ENCODE data around the gene IKZF2. TPM values are rescaled to one million over a fixed set of nuclear protein-coding genes. Genes with fewer than 3 reads are reported as not detected.

IKZF2 gene
- 1 to 10 TPM; 3.3 to 7.4 (median 5.3) TPM for total RNA-seq
- 1 to 10 TPM in 1 of 2 donors, under 1 TPM in 1; 0.52 to 1.8 TPM for polyA plus RNA-seq
- long read RNA-seq, donor 1, partial matches to known transcripts = 0 of 2 reads
- long read RNA-seq, donor 1, other reads (novel, unspliced or antisense) = 2 of 2 reads
- long read RNA-seq, donor 2 = 0 reads
- long read RNA-seq, donor 3 = 0 reads

- TF ChIP-seq EP300 (IDR thresholded peaks at IDR 0.05) (no peak), POLR2A (IDR thresholded peaks at IDR 0.05) (peak; percentile 50)
- Histone ChIP-seq H3K27ac (peak within 1 kb of the TSS; percentile 87 to 91), H3K9me3 (no peaks in the 10 kb centered on the region), H3K4me1 (ENCODE audit: insufficient read depth) (no peaks in the 10 kb centered on the region), H3K36me3 (no peaks in the 10 kb centered on the region), H3K4me3 (peak within 1 kb of the TSS; percentile 94), H3K27me3 (no peaks in the 10 kb centered on the region)
- peak; percentile 79 to 92 (median 84) for DNase-seq
- WGBS, 3 donors = 0 to 1% (median 1%) methylated on average over 25 to 87 of the region's 87 CpGs
- intact Hi-C loops (cut with DNase I) = loop anchor here in 3 of 4 donors (10.0 kb wide), 2 partner anchors 377 to 467 kb away; no protein-coding TSS in a partner anchor
Observed at GRCh38 chr2:213151437-213152064, at the start of gene IKZF2. IKZF2 (minus strand) TSS chr2:213151612; CDS start chr2:213148629, 2,983 bp downstream.

DNA sequence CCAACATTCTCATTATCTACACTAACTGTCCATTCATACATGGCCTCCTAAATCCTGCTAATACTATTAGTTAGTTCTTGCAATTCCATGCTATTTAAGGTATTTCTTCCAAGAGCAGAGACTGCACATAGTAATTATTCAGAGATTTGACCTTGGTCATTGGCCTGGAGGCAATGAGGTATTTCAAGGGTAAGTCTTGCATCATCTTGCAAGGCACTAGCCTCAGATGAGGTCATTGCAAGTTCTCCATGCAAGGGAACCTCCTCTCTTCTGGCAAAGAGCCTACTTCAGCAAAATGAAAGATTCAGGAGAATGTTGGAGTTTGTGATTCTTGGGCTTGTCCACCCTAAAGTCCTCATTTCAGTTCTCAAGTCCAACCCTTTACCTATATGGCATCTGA, 48.5 kb upstream of the IKZF2 start:
- no peaks in the 10 kb centered on the region for H3K4me1 ChIP-seq (ENCODE audit: insufficient read depth)
- H3K27ac ChIP-seq = no peak overlapping the region
- no peaks in the 10 kb centered on the region for H3K27me3 ChIP-seq
- TF ChIP-seq POLR2A (IDR thresholded peaks at IDR 0.05) = no peak
- TF ChIP-seq CTCF (IDR thresholded peaks at IDR 0.05) = no peak
- no peak for TF ChIP-seq EP300 (IDR thresholded peaks at IDR 0.05)
- no peaks in the 10 kb centered on the region for H3K36me3 ChIP-seq
- no peak for DNase-seq
- intact Hi-C loops (cut with DNase I) = no loop called here
- H3K4me3 ChIP-seq = no peak overlapping the region
- no peaks in the 10 kb centered on the region for H3K9me3 ChIP-seq

DNA sequence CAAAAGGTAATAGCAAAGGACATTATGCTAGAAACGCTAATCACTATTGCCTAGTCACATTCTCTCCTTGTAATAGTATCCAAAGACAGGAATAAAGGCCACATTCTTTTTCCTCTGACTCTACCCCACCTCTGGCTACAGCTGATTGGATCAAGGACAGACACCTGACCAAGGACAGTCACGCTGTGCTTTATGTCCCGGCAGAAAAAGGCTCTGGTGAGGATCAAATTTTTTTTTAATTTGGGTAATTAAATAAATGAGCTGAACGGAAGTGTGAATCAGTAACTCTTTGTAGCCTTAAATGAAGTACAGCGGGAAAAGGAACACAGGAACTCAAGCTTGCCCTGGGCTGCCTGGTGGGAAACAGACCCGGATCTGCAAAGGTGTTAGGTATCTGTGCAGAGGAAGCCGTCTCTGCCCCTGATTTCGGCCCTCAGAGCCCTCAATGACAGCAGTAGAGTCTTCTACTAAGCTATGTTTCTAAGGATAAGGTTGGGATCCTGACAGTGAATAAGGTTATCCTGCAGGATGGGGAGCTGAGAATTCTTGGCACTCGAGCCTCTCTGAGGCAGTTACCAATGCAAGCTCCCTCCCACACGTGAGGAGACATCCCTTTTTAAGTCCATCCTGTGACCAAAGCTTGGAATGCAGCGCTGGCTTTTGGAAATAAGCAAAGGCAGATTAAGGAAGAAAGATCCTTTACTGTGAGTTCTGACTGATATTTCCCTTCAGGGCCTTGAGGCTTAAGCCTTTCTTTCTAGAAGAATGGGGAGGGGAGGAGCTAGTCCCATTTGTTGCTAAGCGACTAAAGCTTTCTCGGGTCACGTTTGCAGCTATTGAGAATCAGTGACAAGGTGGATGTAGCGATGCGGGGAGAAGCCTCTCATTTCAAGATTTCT, 37.8 kb upstream of the IKZF2 start:
- Histone ChIP-seq H3K9me3 (no peaks in the 10 kb centered on the region), H3K36me3 (no peaks in the 10 kb centered on the region), H3K4me1 (ENCODE audit: insufficient read depth) (no peaks in the 10 kb centered on the region), H3K27me3 (no peaks in the 10 kb centered on the region), H3K4me3 (no peak overlapping the region), H3K27ac (no peak overlapping the region)
- no peak for TF ChIP-seq EP300 (IDR thresholded peaks at IDR 0.05)
- no peak for TF ChIP-seq CTCF (IDR thresholded peaks at IDR 0.05)
- no peak for TF ChIP-seq POLR2A (IDR thresholded peaks at IDR 0.05)
- WGBS, 3 donors = 36 to 40% (median 39%) methylated on average over 16 of the region's 16 CpGs
- DNase-seq = no peak
- intact Hi-C loops (cut with DNase I) = no loop called here

DNA sequence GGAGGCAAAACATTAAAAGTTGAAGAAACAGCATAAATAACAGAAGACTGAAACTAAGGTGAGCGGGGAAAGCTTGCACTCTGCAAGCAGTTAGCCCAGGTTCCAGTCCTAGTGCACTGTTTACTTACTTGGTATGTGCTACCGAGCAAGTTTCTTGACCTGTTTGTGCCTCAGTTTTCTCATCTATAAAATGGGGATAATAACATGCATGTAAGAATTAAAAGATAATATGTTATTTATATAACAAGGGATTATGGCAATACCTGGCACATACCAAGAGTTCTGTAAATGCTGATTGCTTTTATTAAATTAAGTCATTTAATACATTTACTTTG, 37.1 kb upstream of the IKZF2 start:
- Histone ChIP-seq H3K4me1 (ENCODE audit: insufficient read depth) (no peaks in the 10 kb centered on the region), H3K27ac (no peak overlapping the region), H3K4me3 (no peak overlapping the region), H3K36me3 (no peaks in the 10 kb centered on the region), H3K9me3 (no peaks in the 10 kb centered on the region), H3K27me3 (no peaks in the 10 kb centered on the region)
- DNase-seq = no peak
- intact Hi-C loops (cut with DNase I) = no loop called here
- TF ChIP-seq EP300 (IDR thresholded peaks at IDR 0.05) = no peak
- TF ChIP-seq POLR2A (IDR thresholded peaks at IDR 0.05) = no peak
- no peak for TF ChIP-seq CTCF (IDR thresholded peaks at IDR 0.05)
- WGBS, 3 donors = 81 to 88% (median 86%) methylated on average over 2 of the region's 2 CpGs

Data from ovary (tissue), 10 donors.